ENCODE measurements around the gene PRDM12. TPM values are rescaled to one million over a fixed set of nuclear protein-coding genes. Genes with fewer than 3 reads are reported as not detected.

Gene PRDM12
- total and polyA plus RNA-seq, 2 donors (not counting 1 experiment from before 2014, with no cell fraction given): not detected

- Histone ChIP-seq H3K27me3 (ENCODE audit: control insufficient read depth, insufficient read depth, low read length) (peaks cover 74% of the 10 kb centered on the region), H3K9ac (ENCODE audit: insufficient read depth, low read length) (no peak overlapping the region), H3K9me3 (ENCODE audit: control insufficient read depth, insufficient read depth, low read depth, low read length) (no peaks in the 10 kb centered on the region), H3K4me1 (ENCODE audit: control insufficient read depth, extremely low read depth, insufficient read depth, low read length) (no peaks in the 10 kb centered on the region), H3K4me2 (ENCODE audit: extremely low read depth, insufficient read depth, low read length) (no peak overlapping the region), H3K79me2 (ENCODE audit: control insufficient read depth, insufficient read depth, low read length) (no peaks in the 10 kb centered on the region), H2AFZ (ENCODE audit: low read length) (no peak overlapping the region), H3K27ac (ENCODE audit: insufficient read depth, low read length) (no peak overlapping the region), H4K20me1 (ENCODE audit: control insufficient read depth, extremely low read depth, insufficient read depth, low read length) (no peaks in the 10 kb centered on the region), H3K4me3 (replicated peaks in 1 of 4; ENCODE audit: control extremely low read depth in 1 of 4, insufficient read depth in 1 of 4, low read depth in 3 of 4, low read length in 4 of 4) (no peak overlapping the region), H3K36me3 (ENCODE audit: control insufficient read depth, insufficient read depth, low read length) (no peaks in the 10 kb centered on the region)
- no peak for DNase-seq (ENCODE audit: low read depth in 2 of 2)
- TF ChIP-seq, protein P1, sequence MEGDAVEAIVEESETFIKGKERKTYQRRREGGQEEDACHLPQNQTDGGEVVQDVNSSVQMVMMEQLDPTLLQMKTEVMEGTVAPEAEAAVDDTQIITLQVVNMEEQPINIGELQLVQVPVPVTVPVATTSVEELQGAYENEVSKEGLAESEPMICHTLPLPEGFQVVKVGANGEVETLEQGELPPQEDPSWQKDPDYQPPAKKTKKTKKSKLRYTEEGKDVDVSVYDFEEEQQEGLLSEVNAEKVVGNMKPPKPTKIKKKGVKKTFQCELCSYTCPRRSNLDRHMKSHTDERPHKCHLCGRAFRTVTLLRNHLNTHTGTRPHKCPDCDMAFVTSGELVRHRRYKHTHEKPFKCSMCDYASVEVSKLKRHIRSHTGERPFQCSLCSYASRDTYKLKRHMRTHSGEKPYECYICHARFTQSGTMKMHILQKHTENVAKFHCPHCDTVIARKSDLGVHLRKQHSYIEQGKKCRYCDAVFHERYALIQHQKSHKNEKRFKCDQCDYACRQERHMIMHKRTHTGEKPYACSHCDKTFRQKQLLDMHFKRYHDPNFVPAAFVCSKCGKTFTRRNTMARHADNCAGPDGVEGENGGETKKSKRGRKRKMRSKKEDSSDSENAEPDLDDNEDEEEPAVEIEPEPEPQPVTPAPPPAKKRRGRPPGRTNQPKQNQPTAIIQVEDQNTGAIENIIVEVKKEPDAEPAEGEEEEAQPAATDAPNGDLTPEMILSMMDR (conservative IDR thresholded peaks at IDR 0.05 in 1 of 2, IDR thresholded peaks at IDR 0.05 in 1 of 2; ENCODE audit: low read depth in 1 of 2, low read length in 2 of 2): no peak
- peak; percentile 82 for TF ChIP-seq EZH2 (IDR thresholded peaks at IDR 0.05; ENCODE audit: low read length, missing control alignments)
Measured at GRCh38 chr9:130658893-130659698, 5.3 kb upstream of the PRDM12 start.

GRCh38 chr9:130659699-130660248, 4.6 kb upstream of the PRDM12 start:
- H4K20me1 ChIP-seq (ENCODE audit: control insufficient read depth, extremely low read depth, insufficient read depth, low read length): no peaks in the 10 kb centered on the region
- H3K4me1 ChIP-seq (ENCODE audit: control insufficient read depth, extremely low read depth, insufficient read depth, low read length): no peaks in the 10 kb centered on the region
- H2AFZ ChIP-seq (ENCODE audit: low read length): no peak overlapping the region
- TF ChIP-seq EZH2 (IDR thresholded peaks at IDR 0.05; ENCODE audit: low read length, missing control alignments): peak; percentile 100
- TF ChIP-seq, protein P1 (conservative IDR thresholded peaks at IDR 0.05 in 1 of 2, IDR thresholded peaks at IDR 0.05 in 1 of 2; ENCODE audit: low read depth in 1 of 2, low read length in 2 of 2): no peak
- DNase-seq (ENCODE audit: low read depth in 2 of 2): no peak
- H3K9me3 ChIP-seq (ENCODE audit: control insufficient read depth, insufficient read depth, low read depth, low read length): no peaks in the 10 kb centered on the region
- H3K36me3 ChIP-seq (ENCODE audit: control insufficient read depth, insufficient read depth, low read length): no peaks in the 10 kb centered on the region
- no peak overlapping the region for H3K4me2 ChIP-seq (ENCODE audit: extremely low read depth, insufficient read depth, low read length)
- H3K4me3 ChIP-seq (replicated peaks in 1 of 4; ENCODE audit: control extremely low read depth in 1 of 4, insufficient read depth in 1 of 4, low read depth in 3 of 4, low read length in 4 of 4): no peak overlapping the region
- H3K79me2 ChIP-seq (ENCODE audit: control insufficient read depth, insufficient read depth, low read length): no peaks in the 10 kb centered on the region
- peaks cover 80% of the 10 kb centered on the region for H3K27me3 ChIP-seq (ENCODE audit: control insufficient read depth, insufficient read depth, low read length)
- H3K27ac ChIP-seq (ENCODE audit: insufficient read depth, low read length): no peak overlapping the region
- H3K9ac ChIP-seq (ENCODE audit: insufficient read depth, low read length): no peak overlapping the region

DNA sequence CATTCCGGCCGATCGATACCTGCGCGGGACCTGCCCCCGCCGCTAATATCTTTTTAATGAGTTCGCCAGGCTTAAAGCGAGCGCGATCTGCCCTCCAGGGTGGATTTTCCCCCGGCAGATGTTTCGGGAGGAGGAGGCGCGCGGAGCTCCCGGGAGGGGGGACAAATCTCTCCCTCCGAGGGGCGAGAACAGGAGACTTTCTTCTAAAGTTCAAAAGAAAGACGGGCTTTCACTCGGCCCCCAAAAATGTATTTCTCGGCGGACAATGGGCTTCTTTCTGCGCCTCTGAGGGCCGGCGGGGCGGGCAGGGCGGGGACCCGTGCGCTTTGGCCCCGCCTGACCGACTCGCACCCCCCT, 4.1 kb upstream of the PRDM12 start:
- H3K27ac ChIP-seq (ENCODE audit: insufficient read depth, low read length): no peak overlapping the region
- H4K20me1 ChIP-seq (ENCODE audit: control insufficient read depth, extremely low read depth, insufficient read depth, low read length): no peaks in the 10 kb centered on the region
- no peak overlapping the region for H2AFZ ChIP-seq (ENCODE audit: low read length)
- H3K27me3 ChIP-seq (ENCODE audit: control insufficient read depth, insufficient read depth, low read length): peaks cover 82% of the 10 kb centered on the region
- no peak for DNase-seq (ENCODE audit: low read depth in 2 of 2)
- TF ChIP-seq, protein P1 (conservative IDR thresholded peaks at IDR 0.05 in 1 of 2, IDR thresholded peaks at IDR 0.05 in 1 of 2; ENCODE audit: low read depth in 1 of 2, low read length in 2 of 2): no peak
- no peak for TF ChIP-seq EZH2 (IDR thresholded peaks at IDR 0.05; ENCODE audit: low read length, missing control alignments)
- H3K4me3 ChIP-seq (replicated peaks in 1 of 4; ENCODE audit: control extremely low read depth in 1 of 4, insufficient read depth in 1 of 4, low read depth in 3 of 4, low read length in 4 of 4): peak overlapping the region in 1 of 4 experiments; percentile 22
- no peaks in the 10 kb centered on the region for H3K79me2 ChIP-seq (ENCODE audit: control insufficient read depth, insufficient read depth, low read length)
- no peaks in the 10 kb centered on the region for H3K4me1 ChIP-seq (ENCODE audit: control insufficient read depth, extremely low read depth, insufficient read depth, low read length)
- H3K36me3 ChIP-seq (ENCODE audit: control insufficient read depth, insufficient read depth, low read length): no peaks in the 10 kb centered on the region
- no peaks in the 10 kb centered on the region for H3K9me3 ChIP-seq (ENCODE audit: control insufficient read depth, insufficient read depth, low read depth, low read length)
- H3K9ac ChIP-seq (ENCODE audit: insufficient read depth, low read length): no peak overlapping the region
- H3K4me2 ChIP-seq (ENCODE audit: extremely low read depth, insufficient read depth, low read length): no peak overlapping the region
